B cell (primary cell): ENCODE results near the gene WDFY4. TPM values are rescaled to one million over a fixed set of nuclear protein-coding genes. Genes with fewer than 3 reads are reported as not detected.

Source experiments
- ATAC-seq: fragments of 200-7000 bp; cut with Tn5 transposase; one replicate; pipeline ENCODE4 v1.10.0; 2021; ENCODE audit warnings: low read depth, mild to moderate bottlenecking, moderate number of reproducible peaks, moderate library complexity
- CTCF ChIA-PET: fragments of 350-600 bp; sonication (Branson Sonifier 250); formaldehyde crosslinking; loops from one replicate; lab custom pipeline; 2021; ENCODE audit warnings: antibody characterized with exemption, inconsistent platforms; lab: Charles Lee
- POLR2A ChIA-PET: fragments of 350-600 bp; sonication (Branson Sonifier 250); formaldehyde crosslinking; loops from one replicate; lab custom pipeline; 2021; ENCODE audit warnings: antibody characterized with exemption; lab: Charles Lee
- DNase-seq: peaks from one replicate; pipeline ENCODE4 v3.0.0; 2013
- H2AFZ ChIP-seq: 2 replicates; pipeline ENCODE4 v1.6.1; 2012; ENCODE audit warnings: mild to moderate bottlenecking, low read depth, low read length; ENCODE audit not compliant: insufficient read depth, poor library complexity, severe bottlenecking
- H3K27ac ChIP-seq, 2 donors: 1 replicate in 1 of 2; 2 replicates in 1 of 2; pipeline ENCODE4 v1.5.1; 2012 to 2013; ENCODE audit warnings: low read length in 2 of 2, mild to moderate bottlenecking in 2 of 2, moderate library complexity in 1 of 2
- H3K27me3 ChIP-seq, 4 experiments: fragments of 200-600 bp in 1 of 4; sonication (generic) in 1 of 4; replicated peaks in 1 of 4; 1 replicate in 2 of 4; 2 replicates in 2 of 4; pipeline versions ENCODE4 v1.6.1 to v1.7.0; 2013 to 2016; ENCODE audit warnings: low read length in 3 of 4, mild to moderate bottlenecking in 2 of 4, mixed read lengths in 1 of 4, moderate library complexity in 1 of 4; ENCODE audit not compliant: insufficient read depth in 4 of 4, control insufficient read depth in 3 of 4; ENCODE audit errors: control extremely low read depth in 1 of 4
- H3K36me3 ChIP-seq, 2 experiments: replicated peaks in 1 of 2; 1 replicate in 1 of 2; 2 replicates in 1 of 2; pipeline versions ENCODE4 v1.6.1 to v1.7.1; 2013; ENCODE audit warnings: low read length in 1 of 2; ENCODE audit not compliant: insufficient read depth in 2 of 2, control insufficient read depth in 1 of 2; ENCODE audit errors: control extremely low read depth in 1 of 2, extremely low read depth in 1 of 2
- H3K4me1 ChIP-seq, 2 donors: fragments of 200-600 bp in 1 of 2; sonication (generic) in 1 of 2; 1 replicate in 1 of 2; 2 replicates in 1 of 2; pipeline versions ENCODE4 v1.5.1 to v1.6.1; 2013 to 2017; ENCODE audit warnings: low read length in 2 of 2; ENCODE audit not compliant: control insufficient read depth in 2 of 2, insufficient read depth in 2 of 2
- H3K4me2 ChIP-seq: replicated peaks from 2 replicates; pipeline ENCODE3; 2012; ENCODE audit warnings: mild to moderate bottlenecking, low read depth, low read length; ENCODE audit not compliant: poor library complexity, severe bottlenecking
- H3K4me3 ChIP-seq, 5 experiments: fragments of 200-600 bp in 1 of 5; sonication (generic) in 1 of 5; 1 replicate in 3 of 5; 2 replicates in 2 of 5; pipeline versions ENCODE4 v1.5.1 to v1.7.0; 2011 to 2016; ENCODE audit warnings: low read length in 4 of 5, mild to moderate bottlenecking in 4 of 5, low read depth in 2 of 5, control low read depth in 1 of 5, moderate library complexity in 1 of 5; ENCODE audit not compliant: insufficient read depth in 1 of 5; ENCODE audit errors: control extremely low read depth in 1 of 5, extremely low read depth in 1 of 5
- H3K79me2 ChIP-seq: fragments of 200-600 bp; sonication (generic); one replicate; pipeline ENCODE4 v1.6.0; 2016; ENCODE audit warnings: low read length; ENCODE audit not compliant: control insufficient read depth, insufficient read depth
- H3K9ac ChIP-seq: fragments of 200-600 bp; sonication (generic); 2 replicates; pipeline ENCODE4 v1.6.1; 2017; ENCODE audit warnings: mild to moderate bottlenecking, low read length, moderate library complexity
- H3K9me3 ChIP-seq, 3 donors: one replicate each; pipeline versions ENCODE4 v1.6.1 to v1.7.1; 2013; ENCODE audit warnings: low read length in 2 of 3; ENCODE audit not compliant: control insufficient read depth in 2 of 3, insufficient read depth in 1 of 3; ENCODE audit errors: control extremely low read depth in 1 of 3
- H4K20me1 ChIP-seq: 2 replicates; pipeline ENCODE4 v1.6.0; 2012; ENCODE audit warnings: mild to moderate bottlenecking, low read length; ENCODE audit not compliant: insufficient read depth, control insufficient read depth, poor library complexity, severe bottlenecking
- H3K27ac Mint-ChIP-seq: one replicate; pipeline ENCODE4 v1.8.0; 2021; ENCODE audit warnings: mixed read lengths
- H3K27me3 Mint-ChIP-seq: one replicate; pipeline ENCODE4 v1.8.0; 2021; ENCODE audit warnings: mixed read lengths
- H3K4me1 Mint-ChIP-seq: one replicate; pipeline ENCODE4 v1.8.0; 2021; ENCODE audit warnings: mixed read lengths
- H3K4me3 Mint-ChIP-seq: one replicate; pipeline ENCODE4 v1.8.0; 2021; ENCODE audit warnings: mixed read lengths
- H3K9me3 Mint-ChIP-seq: one replicate; pipeline ENCODE4 v1.8.0; 2022; ENCODE audit warnings: mixed read lengths; ENCODE audit not compliant: insufficient read depth
- CTCF ChIP-seq: fragments of 200-600 bp; IDR thresholded peaks from one replicate; pipeline ENCODE4 v1.8.0; 2022; ENCODE audit warnings: antibody characterized with exemption, mild to moderate bottlenecking
- EZH2 ChIP-seq: IDR thresholded peaks from 2 replicates; pipeline ENCODE4 v1.6.1; 2012; ENCODE audit warnings: borderline replicate concordance, low read depth, mild to moderate bottlenecking, moderate library complexity, low read length; ENCODE audit not compliant: insufficient read depth, poor library complexity, severe bottlenecking
- WGBS: methylation state at CpG from one replicate; pipeline ENCODE4 v1.1.5; 2013; ENCODE audit warnings: missing lambda C conversion rate; ENCODE audit not compliant: insufficient coverage; 5-methylcytosine and 5-hydroxymethylcytosine counted together
- intact Hi-C: fragments of 100-400 bp; cut with micrococcal nuclease; formaldehyde crosslinking; loops from one replicate; pipeline ENCODE4 v1.10.0; 2022
- polyA plus RNA-seq: library from polyadenylated mRNA; depleted of rRNA; stranded (reverse); fragments of >200 nt; gene quantifications from 2 replicates; pipeline ENCODE4 v1.2.3, GENCODE V29; 2012
- total RNA-seq, 2 donors: library from RNA; stranded (reverse); fragments of 120-200 nt in 1 of 2; gene quantifications; 1 replicate in 1 of 2; 2 replicates in 1 of 2; pipeline versions ENCODE4 v1.2.3 to v1.2.4, GENCODE V29; 2013 to 2022

The WDFY4 gene
- total and polyA plus RNA-seq, 2 donors (not counting 1 experiment from before 2014, with no cell fraction given): 262 to 560 TPM

GRCh38 chr10:48834189-48834965, 149.7 kb downstream of the WDFY4 start:
- TF ChIP-seq EZH2: no peak
- TF ChIP-seq CTCF: no peak
- Histone ChIP-seq H3K79me2 (peaks cover 9% of the 10 kb centered on the region), H4K20me1 (peaks cover 19% of the 10 kb centered on the region), H3K4me1 (no peaks in the 10 kb centered on the region), H3K9me3 (no peaks in the 10 kb centered on the region), H3K4me3 (no peak overlapping the region), H3K27ac (no peak overlapping the region), H2AFZ (no peak overlapping the region), H3K9ac (no peak overlapping the region), H3K4me2 (no peak overlapping the region), H3K36me3 (peaks cover 2 to 99% of the 10 kb centered on the region in 2 experiments), H3K27me3 (no peaks in the 10 kb centered on the region)
- Mint-ChIP-seq H3K4me1 (no peaks in the 10 kb centered on the region), H3K27ac (peak overlapping the region; percentile 46), H3K9me3 (no peaks in the 10 kb centered on the region), H3K27me3 (no peaks in the 10 kb centered on the region), H3K4me3 (no peak overlapping the region)
- ChIA-PET POLR2A (no interaction called here), CTCF (interaction anchor here (1.1 kb wide), 1 partner anchor 178 kb away, joined by 3 read pairs; no protein-coding TSS in a partner anchor)
- ATAC-seq (no peak), DNase-seq (no peak)
- intact Hi-C loops: no loop called here
- WGBS: 92% methylated on average over 2 of the region's 2 CpGs

GRCh38 chr10:48835781-48836180, 151.1 kb downstream of the WDFY4 start:
- no peak overlapping the region for H3K27ac Mint-ChIP-seq
- no CpG with 5 or more reads among the region's 2 CpGs for WGBS

More at GRCh38 chr10:48835781-48836180, 151.1 kb downstream of the WDFY4 start:
- Mint-ChIP-seq H3K9me3 (no peaks in the 10 kb centered on the region), H3K27me3 (no peaks in the 10 kb centered on the region), H3K4me1 (no peaks in the 10 kb centered on the region), H3K4me3 (no peak overlapping the region)
- ChIA-PET POLR2A (no interaction called here), CTCF (no interaction called here)
- H3K9ac ChIP-seq: no peak overlapping the region
- no peaks in the 10 kb centered on the region for H3K27me3 ChIP-seq
- peaks cover 9% of the 10 kb centered on the region for H3K79me2 ChIP-seq
- no peak overlapping the region for H3K4me3 ChIP-seq
- TF ChIP-seq EZH2 (no peak), CTCF (no peak)
- H3K27ac ChIP-seq: no peak overlapping the region
- no peak for DNase-seq
- intact Hi-C loops: no loop called here
- H3K4me2 ChIP-seq: no peak overlapping the region
- ATAC-seq: no peak
- H3K4me1 ChIP-seq: no peaks in the 10 kb centered on the region
- no peak overlapping the region for H2AFZ ChIP-seq
- H3K36me3 ChIP-seq: peaks cover 2 to 100% of the 10 kb centered on the region in 2 experiments
- no peaks in the 10 kb centered on the region for H3K9me3 ChIP-seq
- H4K20me1 ChIP-seq: peaks cover 19% of the 10 kb centered on the region
